PC-9 (cell line): ENCODE data around the gene IRF8.
A peak's percentile ranks its signal among the peaks of the same experiment; 100 is the strongest.

ENCODE experiments used
- EZH2 ChIP-seq: fragments of 200-600 bp; sonication (generic); IDR thresholded peaks from 2 replicates; pipeline ENCODE4 v1.8.0; 2017; ENCODE audit warnings: antibody characterized with exemption, low read depth
- TF ChIP-seq, protein P1 (sequence below): fragments of 200-600 bp; sonication (generic); conservative IDR thresholded peaks from 2 replicates; pipeline ENCODE4 v1.6.1; 2017; ENCODE audit warnings: mixed run types, antibody characterized with exemption, mild to moderate bottlenecking, moderate library complexity

DNA sequence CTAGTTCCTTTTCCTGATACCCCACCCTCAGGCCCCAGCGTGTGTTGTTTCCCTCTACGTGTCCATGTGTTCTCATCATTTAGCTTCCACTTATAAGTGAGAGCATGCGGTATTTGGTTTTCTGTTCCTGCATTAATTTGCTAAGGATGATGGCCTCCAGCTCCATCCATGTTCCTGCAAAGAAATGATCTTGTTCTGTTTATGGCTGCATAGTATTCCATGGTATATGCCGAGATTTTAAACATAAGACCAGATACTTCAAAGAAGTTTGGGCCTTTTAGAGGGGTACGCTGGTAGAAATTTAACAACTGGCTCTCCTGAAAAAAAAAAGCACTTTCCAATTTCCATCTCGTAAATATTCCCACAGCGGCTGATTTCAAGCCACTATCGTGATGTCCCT is 59.8 kb downstream of the IRF8 start:
- TF ChIP-seq, protein P1, sequence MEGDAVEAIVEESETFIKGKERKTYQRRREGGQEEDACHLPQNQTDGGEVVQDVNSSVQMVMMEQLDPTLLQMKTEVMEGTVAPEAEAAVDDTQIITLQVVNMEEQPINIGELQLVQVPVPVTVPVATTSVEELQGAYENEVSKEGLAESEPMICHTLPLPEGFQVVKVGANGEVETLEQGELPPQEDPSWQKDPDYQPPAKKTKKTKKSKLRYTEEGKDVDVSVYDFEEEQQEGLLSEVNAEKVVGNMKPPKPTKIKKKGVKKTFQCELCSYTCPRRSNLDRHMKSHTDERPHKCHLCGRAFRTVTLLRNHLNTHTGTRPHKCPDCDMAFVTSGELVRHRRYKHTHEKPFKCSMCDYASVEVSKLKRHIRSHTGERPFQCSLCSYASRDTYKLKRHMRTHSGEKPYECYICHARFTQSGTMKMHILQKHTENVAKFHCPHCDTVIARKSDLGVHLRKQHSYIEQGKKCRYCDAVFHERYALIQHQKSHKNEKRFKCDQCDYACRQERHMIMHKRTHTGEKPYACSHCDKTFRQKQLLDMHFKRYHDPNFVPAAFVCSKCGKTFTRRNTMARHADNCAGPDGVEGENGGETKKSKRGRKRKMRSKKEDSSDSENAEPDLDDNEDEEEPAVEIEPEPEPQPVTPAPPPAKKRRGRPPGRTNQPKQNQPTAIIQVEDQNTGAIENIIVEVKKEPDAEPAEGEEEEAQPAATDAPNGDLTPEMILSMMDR = no peak
- TF ChIP-seq EZH2 = peak; percentile 57; the same call in 1 of the 2 replicates
